ENCODE data around the gene SMIM35. TPM values are rescaled to one million over a fixed set of nuclear protein-coding genes. Genes with fewer than 3 reads are reported as not detected.

Gene SMIM35
- total and polyA plus RNA-seq, 2 of the 13 experiments (the other 11 are each of a cell fraction or from before 2014, with no cell fraction given): not detected

GRCh38 chr11:118095967-118096367 is 9.2 kb upstream of the SMIM35 start (continued):
- TF ChIP-seq THYN1 (CRISPR knock-in tag; IDR thresholded peaks at IDR 0.05; ENCODE audit: borderline replicate concordance, low read depth) (0 out of 2 replicates have a peak, but pooled peaks have one; percentile 60), EP300 (IDR thresholded peaks at IDR 0.05; ENCODE audit: low read depth in 2 of 2, low read length in 2 of 2) (peak in 1 of 2 experiments; percentile 91; a peak in 2 of 4 replicates), EP300 (CRISPR knock-in tag; IDR thresholded peaks at IDR 0.05; ENCODE audit: borderline replicate concordance) (peak; percentile 86), GATA4 (IDR thresholded peaks at IDR 0.05; ENCODE audit: borderline replicate concordance, low read depth) (peak; percentile 53; the same call in 1 of the 2 replicates), DMAP1 (CRISPR knock-in tag; IDR thresholded peaks at IDR 0.05) (0 out of 2 replicates have a peak, but pooled peaks have one; percentile 33), STAT5B (CRISPR knock-in tag; IDR thresholded peaks at IDR 0.05) (no peak), SNAPC2 (CRISPR knock-in tag; IDR thresholded peaks at IDR 0.05) (peak; percentile 79; the same call in 1 of the 2 replicates), ZNF615 (CRISPR knock-in tag; IDR thresholded peaks at IDR 0.05; ENCODE audit: borderline replicate concordance) (no peak), ZNF644 (CRISPR knock-in tag; IDR thresholded peaks at IDR 0.05; ENCODE audit: low read depth) (peak; percentile 91; the same call in 1 of the 2 replicates), ZBTB38 (CRISPR knock-in tag; IDR thresholded peaks at IDR 0.05) (no peak), ZNF569 (CRISPR knock-in tag; IDR thresholded peaks at IDR 0.05; ENCODE audit: borderline replicate concordance) (no peak), FOXJ3 (CRISPR knock-in tag; IDR thresholded peaks at IDR 0.05; ENCODE audit: borderline replicate concordance) (peak; percentile 73; the same call in 1 of the 2 replicates), NR2F2 (IDR thresholded peaks at IDR 0.05; ENCODE audit: borderline replicate concordance, low read depth) (peak; percentile 91), RELA (CRISPR knock-in tag; IDR thresholded peaks at IDR 0.05) (no peak)
- TF ChIP-seq, protein P1, sequence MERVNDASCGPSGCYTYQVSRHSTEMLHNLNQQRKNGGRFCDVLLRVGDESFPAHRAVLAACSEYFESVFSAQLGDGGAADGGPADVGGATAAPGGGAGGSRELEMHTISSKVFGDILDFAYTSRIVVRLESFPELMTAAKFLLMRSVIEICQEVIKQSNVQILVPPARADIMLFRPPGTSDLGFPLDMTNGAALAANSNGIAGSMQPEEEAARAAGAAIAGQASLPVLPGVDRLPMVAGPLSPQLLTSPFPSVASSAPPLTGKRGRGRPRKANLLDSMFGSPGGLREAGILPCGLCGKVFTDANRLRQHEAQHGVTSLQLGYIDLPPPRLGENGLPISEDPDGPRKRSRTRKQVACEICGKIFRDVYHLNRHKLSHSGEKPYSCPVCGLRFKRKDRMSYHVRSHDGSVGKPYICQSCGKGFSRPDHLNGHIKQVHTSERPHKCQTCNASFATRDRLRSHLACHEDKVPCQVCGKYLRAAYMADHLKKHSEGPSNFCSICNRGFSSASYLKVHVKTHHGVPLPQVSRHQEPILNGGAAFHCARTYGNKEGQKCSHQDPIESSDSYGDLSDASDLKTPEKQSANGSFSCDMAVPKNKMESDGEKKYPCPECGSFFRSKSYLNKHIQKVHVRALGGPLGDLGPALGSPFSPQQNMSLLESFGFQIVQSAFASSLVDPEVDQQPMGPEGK (CRISPR knock-in tag; IDR thresholded peaks at IDR 0.05): 0 out of 2 replicates have a peak, but pooled peaks have one; percentile 14
- TF ChIP-seq, protein P2, sequence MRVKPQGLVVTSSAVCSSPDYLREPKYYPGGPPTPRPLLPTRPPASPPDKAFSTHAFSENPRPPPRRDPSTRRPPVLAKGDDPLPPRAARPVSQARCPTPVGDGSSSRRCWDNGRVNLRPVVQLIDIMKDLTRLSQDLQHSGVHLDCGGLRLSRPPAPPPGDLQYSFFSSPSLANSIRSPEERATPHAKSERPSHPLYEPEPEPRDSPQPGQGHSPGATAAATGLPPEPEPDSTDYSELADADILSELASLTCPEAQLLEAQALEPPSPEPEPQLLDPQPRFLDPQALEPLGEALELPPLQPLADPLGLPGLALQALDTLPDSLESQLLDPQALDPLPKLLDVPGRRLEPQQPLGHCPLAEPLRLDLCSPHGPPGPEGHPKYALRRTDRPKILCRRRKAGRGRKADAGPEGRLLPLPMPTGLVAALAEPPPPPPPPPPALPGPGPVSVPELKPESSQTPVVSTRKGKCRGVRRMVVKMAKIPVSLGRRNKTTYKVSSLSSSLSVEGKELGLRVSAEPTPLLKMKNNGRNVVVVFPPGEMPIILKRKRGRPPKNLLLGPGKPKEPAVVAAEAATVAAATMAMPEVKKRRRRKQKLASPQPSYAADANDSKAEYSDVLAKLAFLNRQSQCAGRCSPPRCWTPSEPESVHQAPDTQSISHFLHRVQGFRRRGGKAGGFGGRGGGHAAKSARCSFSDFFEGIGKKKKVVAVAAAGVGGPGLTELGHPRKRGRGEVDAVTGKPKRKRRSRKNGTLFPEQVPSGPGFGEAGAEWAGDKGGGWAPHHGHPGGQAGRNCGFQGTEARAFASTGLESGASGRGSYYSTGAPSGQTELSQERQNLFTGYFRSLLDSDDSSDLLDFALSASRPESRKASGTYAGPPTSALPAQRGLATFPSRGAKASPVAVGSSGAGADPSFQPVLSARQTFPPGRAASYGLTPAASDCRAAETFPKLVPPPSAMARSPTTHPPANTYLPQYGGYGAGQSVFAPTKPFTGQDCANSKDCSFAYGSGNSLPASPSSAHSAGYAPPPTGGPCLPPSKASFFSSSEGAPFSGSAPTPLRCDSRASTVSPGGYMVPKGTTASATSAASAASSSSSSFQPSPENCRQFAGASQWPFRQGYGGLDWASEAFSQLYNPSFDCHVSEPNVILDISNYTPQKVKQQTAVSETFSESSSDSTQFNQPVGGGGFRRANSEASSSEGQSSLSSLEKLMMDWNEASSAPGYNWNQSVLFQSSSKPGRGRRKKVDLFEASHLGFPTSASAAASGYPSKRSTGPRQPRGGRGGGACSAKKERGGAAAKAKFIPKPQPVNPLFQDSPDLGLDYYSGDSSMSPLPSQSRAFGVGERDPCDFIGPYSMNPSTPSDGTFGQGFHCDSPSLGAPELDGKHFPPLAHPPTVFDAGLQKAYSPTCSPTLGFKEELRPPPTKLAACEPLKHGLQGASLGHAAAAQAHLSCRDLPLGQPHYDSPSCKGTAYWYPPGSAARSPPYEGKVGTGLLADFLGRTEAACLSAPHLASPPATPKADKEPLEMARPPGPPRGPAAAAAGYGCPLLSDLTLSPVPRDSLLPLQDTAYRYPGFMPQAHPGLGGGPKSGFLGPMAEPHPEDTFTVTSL (CRISPR knock-in tag; IDR thresholded peaks at IDR 0.05; ENCODE audit: borderline replicate concordance): peak; percentile 81
- TF ChIP-seq, protein P3, sequence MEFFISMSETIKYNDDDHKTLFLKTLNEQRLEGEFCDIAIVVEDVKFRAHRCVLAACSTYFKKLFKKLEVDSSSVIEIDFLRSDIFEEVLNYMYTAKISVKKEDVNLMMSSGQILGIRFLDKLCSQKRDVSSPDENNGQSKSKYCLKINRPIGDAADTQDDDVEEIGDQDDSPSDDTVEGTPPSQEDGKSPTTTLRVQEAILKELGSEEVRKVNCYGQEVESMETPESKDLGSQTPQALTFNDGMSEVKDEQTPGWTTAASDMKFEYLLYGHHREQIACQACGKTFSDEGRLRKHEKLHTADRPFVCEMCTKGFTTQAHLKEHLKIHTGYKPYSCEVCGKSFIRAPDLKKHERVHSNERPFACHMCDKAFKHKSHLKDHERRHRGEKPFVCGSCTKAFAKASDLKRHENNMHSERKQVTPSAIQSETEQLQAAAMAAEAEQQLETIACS (CRISPR knock-in tag; IDR thresholded peaks at IDR 0.05): no peak
